GM19324 (cell line): ENCODE measurements around the gene SPACDR.

Experiments
- ATAC-seq: cut with Tn5 transposase; IDR thresholded peaks from one replicate; pipeline ENCODE4 v1.9.1; 2021; ENCODE audit warnings: mild to moderate bottlenecking, moderate library complexity; ENCODE audit not compliant: unreplicated experiment, low FRiP score

The SPACDR gene

DNA sequence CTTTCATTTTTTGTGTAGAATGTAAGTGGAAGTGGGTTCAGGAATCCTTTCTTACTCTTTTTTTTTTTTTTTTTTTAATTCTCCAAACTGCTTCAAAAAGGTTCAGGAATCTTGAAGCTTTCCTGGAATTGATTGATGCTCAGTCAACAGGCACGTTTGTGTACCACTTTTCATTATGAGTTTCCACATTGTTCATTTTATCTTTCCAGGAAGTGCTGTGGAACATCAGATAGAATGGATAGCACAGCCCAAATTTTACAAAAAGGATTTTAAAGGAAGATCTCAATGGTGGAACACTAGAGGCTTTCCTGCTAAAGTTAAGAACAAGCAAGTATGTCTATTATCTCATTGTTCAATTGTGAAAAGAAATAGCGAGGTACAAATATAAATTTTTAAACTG is 25.9 kb downstream of the SPACDR start:
- ATAC-seq, result no peak

DNA sequence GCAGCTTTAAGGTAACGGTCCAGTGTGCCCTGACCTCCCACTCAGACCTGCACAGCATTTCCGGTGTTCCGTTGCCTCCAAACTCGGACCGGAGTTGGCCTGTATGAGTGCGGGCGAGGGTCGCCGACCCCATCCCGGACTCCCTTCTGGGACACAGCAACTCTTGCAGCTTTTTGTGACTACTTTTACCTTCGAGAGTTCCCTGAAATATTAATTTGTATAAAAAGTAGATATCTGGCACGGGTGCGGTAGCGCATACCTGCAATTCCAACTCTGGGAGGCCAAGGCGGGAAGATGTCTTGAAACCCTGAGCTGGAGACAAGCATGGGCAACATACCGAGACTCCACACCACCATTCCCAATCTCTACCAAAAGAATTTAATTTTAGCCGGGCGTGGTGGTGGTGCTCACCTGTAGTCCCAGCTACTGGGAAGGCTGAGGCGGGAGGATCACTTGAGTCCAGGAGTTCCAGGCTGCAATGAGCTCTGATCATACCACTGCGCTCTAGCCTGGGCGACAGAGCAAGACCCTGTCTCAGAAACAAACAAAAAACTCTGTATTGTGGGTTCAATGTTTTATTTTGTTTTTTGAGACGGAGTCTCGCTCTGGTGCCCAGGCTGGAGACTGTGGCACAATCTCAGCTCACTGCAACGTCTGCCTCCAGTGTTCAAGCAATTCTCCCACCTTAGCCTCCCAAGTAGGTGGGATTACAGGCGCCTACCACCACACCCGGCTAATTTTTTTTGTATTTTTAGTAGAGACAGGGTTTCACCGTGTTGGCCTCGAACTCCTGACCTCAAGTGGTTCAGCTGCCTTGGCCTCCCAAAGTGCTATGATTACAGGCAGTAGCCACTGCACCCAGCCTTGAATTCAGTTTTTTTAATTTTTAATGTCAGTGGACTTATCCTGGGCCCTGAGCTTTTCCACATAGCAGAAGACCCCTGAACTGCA is 26.6 kb downstream of the SPACDR start:
- no peak for ATAC-seq

DNA sequence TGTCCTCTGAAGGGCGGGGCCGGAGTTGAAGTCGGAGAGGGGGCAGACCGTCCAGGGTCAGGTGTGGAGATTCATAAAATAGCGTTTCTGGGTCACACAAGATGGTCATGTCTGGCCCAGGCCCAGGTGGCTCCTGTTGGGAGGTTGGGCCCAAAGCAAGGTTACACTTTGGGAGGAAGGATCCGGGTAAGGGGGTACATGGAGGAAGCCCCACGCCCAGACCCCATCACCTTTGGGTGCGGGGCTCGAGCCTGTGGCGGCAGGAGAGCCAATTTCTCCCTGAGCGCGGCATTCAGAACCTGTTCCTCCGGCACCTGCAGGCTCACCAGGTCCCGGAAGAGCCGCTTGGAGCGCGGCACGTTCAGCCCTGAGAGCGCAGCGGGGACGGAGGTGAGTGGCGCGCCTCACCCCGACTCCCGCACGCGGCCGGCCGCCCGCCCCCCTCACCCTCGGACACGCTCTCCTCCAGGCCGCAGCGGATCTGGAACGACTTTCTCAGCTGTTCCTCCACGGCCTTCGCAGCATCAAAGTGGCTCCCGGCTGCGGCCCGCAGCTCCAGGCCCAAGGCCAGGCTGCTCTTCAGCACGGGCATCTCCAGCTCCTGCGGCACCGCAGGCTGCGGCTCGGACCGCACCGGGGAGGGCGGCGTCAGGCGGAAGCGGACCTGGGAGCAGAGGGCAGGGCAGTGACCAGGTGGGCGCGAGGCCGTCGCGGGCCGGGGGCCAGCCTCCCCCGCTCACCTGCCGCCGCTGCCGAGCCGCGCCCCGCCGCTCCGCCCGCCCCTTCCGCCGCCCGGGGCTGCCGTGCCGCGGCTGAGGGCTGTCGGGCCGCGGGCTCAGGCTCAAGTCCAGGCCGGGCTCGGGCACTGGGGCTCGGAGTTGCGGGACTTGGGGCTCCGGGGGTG is 28.4 kb downstream of the SPACDR start:
- ATAC-seq, result peak; percentile 33

DNA sequence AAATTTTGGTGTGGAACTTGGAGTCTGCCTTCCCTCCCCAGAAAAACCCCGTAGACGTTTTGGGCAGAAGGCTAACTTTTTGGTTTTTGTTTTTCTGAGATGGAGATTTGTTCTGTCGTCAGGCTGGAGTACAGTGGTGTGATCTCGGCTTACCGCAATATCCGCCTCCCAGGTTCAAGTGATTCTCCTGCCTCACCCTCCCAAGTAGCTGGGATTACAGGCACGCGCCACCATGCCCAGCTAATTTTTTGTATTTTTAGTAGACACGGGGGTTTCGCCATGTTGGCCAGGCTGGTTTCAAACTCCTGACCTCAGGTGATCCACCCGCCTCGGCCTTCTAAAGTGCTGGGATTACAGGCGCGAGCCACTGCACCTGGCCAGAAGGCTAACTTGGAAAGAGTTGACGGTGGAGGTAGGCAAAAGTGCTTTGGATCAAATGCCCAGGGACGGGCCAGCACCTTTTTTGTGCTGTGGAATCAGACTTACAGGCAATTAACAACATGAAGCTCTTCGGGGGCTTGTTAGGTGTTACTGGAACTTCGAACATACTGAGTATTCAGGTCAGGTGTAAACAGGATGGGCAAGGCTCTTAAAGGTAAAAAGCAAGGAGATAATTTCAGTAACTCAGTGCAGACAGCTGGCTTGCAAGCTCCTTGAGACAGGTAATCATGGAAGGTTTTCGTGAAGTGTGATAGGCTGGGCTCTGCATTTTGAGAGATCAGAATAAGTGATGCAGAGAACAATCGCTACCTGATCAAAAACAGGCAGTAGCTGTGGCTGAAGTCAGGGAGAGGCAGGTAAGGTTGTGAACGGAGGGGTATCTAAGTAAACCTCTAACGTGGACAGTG is 29.5 kb downstream of the SPACDR start:
- no peak for ATAC-seq

DNA sequence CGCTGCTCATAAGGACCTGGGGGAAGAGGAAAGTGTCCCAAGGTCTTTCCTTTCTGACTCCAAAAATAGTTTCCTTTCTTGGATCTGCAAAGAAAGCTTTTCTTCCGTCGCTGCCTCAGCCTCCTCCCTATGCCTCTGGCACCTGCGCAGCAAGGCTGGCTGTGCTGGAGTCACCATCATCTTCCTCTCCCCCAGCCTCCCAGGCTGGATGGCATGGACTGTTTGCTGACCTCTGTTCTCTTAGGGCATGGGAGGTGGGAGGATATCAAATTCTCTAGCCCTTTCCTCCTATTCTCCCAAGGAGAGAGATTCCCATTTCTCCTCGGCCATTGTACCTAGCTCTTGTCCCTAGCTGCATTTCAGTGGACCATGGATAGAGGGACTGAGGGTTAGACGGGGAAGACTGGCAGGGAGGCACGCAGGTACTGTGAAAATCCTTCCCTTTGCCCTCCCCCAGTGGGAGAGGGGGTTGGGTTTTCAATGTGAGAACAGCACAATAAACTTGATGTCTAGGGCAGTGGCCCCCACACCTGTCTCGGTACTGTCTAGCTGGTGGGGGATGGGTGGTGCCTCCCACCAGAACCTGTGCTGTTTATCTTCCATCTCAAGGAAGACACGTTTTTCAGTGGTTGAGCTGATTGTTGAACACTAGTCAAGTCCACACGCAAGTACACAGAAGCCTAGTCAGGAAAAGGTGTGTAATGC is 30.3 kb downstream of the SPACDR start:
- ATAC-seq, result no peak

DNA sequence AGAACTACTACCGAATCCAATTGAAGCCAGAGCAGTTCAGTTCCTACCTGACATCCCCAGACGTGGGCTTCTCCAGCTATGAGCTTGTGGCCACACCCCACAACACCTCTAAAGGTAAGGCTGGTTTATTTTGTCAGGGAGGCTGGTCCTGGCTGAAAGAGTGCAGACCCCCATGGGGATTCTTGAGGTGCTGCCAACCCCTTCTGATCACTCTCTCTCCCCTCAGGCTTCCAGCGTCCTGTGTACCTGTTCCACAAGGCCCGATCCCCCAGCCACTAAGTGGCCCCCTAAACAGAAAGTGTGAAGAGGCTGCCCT is 30.8 kb downstream of the SPACDR start:
- no peak for ATAC-seq

DNA sequence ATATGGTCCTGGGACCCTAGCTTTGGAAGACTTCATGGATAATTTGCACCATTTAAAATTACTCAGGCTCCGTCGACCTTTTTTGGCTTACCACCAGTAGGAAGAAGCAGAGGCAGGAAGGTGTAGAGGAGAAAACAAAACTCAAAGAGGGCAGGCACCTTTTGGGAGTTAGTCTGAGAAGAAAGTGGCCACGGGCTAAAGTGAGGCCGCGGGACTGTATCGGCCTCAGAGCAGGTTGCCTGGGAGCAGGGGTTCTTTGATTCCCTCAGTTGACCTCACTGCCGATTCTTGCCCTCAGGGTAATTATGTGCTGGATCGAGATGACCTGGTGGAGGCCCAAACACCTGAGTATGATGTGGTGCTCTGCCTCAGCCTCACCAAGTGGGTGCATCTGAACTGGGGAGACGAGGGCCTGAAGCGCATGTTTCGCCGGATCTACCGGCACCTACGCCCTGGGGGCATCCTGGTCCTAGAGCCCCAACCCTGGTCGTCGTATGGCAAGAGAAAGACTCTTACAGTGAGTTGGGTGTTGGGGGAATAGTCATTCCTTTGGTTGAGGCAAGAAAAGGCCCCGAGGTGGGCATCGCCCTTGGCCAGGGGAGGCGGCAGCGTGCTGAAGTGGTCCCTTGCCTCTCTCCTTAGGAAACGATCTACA is 31.3 kb downstream of the SPACDR start:
- ATAC-seq, result no peak

DNA sequence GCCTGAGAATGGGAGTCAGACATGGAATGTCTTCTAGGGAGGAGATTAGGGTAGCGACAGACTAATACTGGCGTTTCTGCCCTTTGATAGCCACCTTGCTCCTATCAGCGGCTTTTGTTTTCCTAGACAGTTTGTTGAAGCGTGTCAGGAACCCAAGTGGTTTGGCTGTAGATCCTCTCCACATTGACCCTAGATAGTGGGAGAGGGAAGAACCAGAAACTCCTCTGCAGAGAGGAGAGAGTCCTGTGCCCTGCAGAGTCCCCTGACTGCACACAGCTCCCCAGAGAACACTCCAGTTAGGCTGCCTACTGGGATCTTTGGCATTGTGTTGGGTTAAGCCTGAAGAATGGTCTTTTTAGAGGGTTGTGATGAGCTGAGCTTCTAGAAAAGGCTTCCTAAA is 32.0 kb downstream of the SPACDR start:
- no peak for ATAC-seq

DNA sequence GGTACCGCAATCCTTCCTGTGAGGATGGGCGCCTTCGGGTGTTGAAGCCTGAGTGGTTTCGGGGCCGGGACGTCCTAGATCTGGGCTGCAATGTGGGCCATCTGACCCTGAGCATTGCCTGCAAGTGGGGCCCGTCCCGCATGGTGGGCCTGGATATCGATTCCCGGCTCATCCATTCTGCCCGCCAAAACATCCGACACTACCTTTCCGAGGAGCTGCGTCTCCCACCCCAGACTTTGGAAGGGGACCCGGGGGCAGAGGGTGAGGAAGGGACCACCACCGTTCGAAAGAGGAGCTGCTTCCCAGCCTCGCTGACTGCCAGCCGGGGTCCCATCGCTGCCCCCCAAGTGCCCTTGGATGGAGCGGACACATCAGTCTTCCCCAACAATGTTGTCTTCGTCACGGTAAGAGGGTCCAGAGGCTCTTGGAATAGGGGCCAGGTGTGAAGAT is 32.7 kb downstream of the SPACDR start:
- ATAC-seq, result no peak

DNA sequence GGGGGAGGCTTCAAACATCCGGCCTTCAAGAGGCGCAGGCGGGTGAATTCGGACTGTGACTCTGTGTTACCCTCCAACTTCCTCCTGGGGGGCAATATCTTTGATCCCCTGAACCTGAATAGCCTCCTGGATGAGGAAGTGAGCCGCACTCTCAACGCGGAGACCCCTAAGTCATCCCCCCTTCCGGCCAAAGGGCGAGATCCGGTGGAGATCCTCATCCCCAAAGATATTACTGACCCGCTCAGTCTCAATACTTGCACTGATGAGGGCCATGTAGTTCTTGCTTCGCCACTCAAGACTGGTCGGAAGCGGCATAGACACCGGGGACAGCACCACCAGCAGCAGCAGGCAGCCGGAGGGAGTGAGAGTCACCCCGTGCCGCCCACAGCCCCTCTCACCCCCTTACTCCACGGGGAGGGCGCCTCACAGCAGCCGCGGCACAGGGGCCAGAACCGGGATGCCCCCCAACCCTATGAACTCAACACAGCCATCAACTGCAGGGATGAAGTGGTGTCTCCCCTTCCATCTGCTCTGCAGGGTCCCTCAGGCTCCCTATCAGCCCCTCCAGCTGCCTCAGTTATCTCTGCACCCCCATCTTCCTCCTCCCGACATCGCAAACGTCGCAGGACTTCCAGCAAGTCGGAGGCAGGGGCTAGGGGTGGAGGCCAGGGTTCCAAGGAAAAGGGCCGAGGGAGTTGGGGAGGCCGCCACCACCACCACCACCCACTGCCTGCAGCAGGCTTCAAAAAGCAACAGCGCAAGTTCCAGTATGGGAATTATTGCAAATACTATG is 33.4 kb downstream of the SPACDR start:
- ATAC-seq, result no peak

DNA sequence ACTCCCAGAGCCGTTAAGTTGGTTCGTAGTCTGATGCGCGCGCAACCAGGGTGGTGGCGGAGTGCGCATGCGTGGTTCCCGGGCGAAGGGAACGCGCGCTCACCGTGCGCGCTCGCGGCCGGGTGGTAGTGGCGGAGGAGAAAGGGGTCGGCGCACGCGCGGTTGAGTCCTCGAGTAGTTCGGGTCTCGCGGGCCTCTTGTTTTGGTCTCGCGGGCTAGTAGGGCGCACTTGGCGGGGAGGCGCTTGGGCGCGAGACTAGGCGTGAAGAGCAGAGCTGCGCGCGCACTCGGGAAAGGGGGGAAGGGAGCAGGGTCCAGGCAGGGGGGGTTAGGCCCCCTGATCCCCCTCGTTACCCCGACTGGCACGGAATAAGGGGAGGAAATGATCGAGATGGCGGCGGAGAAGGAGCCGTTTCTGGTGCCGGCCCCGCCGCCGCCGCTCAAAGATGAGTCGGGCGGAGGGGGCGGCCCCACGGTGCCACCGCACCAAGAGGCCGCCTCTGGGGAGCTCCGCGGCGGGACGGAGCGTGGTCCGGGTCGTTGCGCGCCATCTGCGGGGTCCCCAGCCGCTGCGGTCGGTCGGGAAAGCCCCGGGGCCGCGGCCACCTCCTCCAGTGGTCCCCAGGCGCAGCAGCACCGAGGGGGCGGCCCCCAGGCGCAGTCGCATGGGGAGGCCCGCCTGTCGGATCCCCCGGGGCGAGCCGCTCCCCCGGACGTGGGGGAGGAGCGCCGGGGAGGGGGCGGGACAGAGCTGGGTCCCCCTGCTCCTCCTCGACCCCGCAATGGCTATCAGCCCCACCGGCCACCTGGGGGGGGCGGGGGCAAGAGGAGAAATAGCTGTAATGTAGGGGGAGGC is 34.2 kb downstream of the SPACDR start, which contains the start of gene MEPCE:
TSS of gene MEPCE (plus strand) at position 195 of the 856 bp plus-strand sequence. CDS start at position 383, 188 bp downstream.
- ATAC-seq, result peak; percentile 43

DNA sequence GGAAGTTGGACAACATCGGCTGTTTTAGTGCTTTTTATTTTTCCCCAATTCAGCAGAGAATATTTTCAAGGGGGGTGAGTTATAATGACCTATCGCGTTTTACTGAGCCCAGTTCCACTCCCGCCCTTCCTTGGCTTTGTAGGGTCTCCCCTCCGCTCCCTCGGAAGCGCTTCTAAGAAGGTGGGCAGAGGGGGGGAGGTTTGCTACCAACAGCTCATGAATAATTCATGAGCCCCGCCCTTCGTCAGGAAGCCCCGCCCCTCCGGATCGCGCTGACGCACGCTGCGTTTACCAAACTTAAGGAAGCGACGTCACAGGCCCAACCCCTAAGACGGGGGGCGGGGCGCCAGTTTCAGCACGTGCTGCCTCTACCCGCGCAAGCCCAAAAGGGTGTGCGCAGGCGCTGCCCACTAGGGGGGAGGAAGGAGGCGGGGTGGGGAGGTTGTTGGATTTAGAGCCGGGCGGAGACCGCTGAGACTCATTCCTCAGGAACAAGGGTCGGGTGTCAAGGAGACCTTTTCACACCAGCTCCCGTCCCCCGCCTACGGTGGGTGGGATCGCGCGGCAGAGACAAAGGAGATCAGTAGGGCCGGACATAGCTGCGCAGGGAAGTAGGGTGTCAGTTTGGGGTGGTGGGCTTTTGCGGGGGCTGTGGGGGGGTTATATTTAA is 35.0 kb downstream of the SPACDR start:
- peak; percentile 64 for ATAC-seq

DNA sequence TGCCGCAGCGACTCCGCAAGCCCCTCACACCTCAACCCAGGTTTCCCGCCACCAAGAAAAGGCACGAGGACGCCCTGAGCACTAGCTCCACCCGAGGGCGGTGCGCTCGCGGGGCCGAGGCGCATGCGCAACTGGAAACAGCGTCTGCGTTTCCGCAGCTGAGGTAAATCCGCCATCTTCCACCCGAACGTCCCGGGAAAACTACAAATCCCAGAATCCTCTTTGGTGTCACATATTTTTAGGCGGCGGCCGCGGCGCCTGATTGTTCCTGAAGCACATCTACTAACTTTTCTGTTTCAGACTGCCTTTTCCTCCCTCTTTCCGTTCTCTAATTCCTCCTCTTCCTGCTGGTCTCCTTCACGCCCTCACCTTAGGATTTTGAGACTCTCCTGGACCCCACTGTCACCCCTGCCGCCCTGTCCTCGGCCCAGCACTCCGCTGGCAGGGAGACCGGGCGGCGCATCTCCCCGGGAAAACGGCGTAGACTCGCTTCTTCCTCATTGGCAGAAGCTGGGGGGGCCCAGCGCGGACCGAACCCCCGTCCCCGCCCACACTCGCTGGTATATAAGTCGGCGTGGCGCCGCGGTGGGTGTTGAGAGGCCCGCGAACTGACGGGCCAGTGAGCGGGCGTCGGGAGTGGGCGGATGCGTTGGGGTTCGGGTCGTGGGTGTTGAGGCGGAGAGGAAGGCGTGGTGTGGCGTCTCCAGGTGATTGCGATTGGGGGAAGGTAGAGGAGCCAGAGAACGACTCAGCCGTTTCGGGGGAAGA is 35.7 kb downstream of the SPACDR start, which contains the start of gene ZCWPW1:
TSS of gene ZCWPW1 (minus strand) at position 505 of the 768 bp plus-strand sequence. CDS start 8,054 bp downstream, outside the sequence.
- ATAC-seq, result peak; percentile 50

DNA sequence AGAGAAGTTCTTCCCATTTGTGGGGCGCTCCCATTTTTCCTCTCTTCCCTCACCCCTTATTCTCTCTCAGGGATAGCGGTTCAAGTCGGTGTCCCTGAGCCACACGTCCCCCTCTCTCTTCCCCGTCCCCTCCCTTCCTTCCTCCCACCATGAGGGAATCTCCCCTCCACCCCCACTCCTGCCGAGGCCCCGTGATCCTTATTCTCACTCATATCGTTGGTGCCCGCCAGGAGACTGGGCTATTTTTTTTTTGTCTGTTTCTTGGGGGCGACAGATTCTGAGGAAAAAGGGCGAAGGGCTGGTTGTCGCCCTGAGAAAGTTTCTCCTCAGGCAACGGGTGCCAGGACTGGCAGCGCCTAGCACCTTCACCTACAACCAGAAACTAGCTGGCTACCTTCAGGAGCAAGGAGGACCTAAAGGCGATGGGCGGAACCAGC is 36.3 kb downstream of the SPACDR start:
- no peak for ATAC-seq

DNA sequence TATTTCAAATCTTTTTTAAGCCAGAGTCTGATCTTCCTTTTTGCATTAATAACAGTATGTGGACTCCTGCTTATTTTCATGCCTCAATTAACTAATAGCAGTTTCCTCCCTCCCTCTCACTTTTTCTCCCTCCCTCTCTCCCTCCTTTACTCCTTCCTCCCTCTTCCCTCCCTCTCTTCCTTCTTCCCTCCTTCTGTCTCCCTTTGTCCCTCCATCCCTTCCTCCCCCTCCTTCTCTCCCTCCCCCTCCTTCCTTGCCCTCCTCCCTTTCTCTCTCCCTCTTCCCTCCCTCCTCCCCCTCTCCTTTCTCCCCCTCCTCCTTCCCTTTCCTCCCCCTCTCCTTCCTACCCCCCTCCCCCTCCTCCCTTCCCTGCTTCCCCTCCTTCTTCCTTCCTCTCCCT is 37.5 kb downstream of the SPACDR start:
- no peak for ATAC-seq

DNA sequence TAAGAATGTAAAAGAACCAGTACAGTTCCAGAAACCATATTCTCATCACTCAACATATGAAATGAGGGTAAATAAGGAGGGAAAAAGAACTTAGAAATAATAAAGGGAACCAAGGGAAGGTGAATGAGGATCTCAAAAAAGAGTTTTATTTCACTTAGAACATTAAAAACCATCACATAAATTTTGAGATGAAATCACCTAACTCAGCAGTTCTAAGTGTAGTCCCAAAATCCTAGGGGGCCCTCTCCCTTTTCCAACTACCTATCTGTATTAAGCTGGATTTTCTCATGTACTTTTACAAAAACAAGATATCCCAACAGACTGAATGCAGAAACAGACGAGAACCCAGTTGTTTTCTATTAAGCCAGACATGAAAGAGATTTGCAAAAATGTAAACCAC is 38.7 kb downstream of the SPACDR start:
- ATAC-seq, result no peak
